Gastrocnemius medialis (tissue), 4 donors: ENCODE data around the gene TMEM238.

Experiments
- CTCF ChIP-seq, 5 experiments: fragments of 450-650 bp in 3 of 5; fragments of 200-600 bp in 2 of 5; sonication (generic) in 2 of 5; IDR thresholded peaks in 4 of 5; conservative IDR thresholded peaks in 1 of 5; 1 replicate in 4 of 5; 2 replicates in 1 of 5; pipeline ENCODE4 v1.5.1; 2016 to 2019; ENCODE audit warnings: antibody characterized with exemption in 5 of 5, mild to moderate bottlenecking in 3 of 5, moderate library complexity in 3 of 5
- POLR2A ChIP-seq, 2 donors: fragments of 450-650 bp; IDR thresholded peaks; one replicate each; pipeline ENCODE4 v1.6.1; 2017; ENCODE audit warnings: antibody characterized with exemption in 2 of 2, mild to moderate bottlenecking in 2 of 2, moderate library complexity in 2 of 2

GRCh38 chr19:55382522-55383054, 1.5 kb downstream of the TMEM238 start:
- TF ChIP-seq CTCF (IDR thresholded peaks at IDR 0.05 in 4 of 5, conservative IDR thresholded peaks at IDR 0.05 in 1 of 5) (no peak), POLR2A (IDR thresholded peaks at IDR 0.05) (no peak)
